ENCODE measurements around the gene CEBPA.

- TF ChIP-seq POLR2A (IDR thresholded peaks at IDR 0.05) (no peak), CTCF (IDR thresholded peaks at IDR 0.05) (no peak)
Measured at GRCh38 chr19:33263325-33264023, 38.9 kb downstream of the CEBPA start.
